Measurements from ENCODE around the gene STRIP1.

GRCh38 chr1:110068646-110069403, 34.4 kb downstream of the STRIP1 start:
- no peak for TF ChIP-seq CTCF (IDR thresholded peaks at IDR 0.05)
- no peak for TF ChIP-seq REST (IDR thresholded peaks at IDR 0.05)
- no peak for TF ChIP-seq NR3C1 (IDR thresholded peaks at IDR 0.05)
- no peak for TF ChIP-seq BCL3 (IDR thresholded peaks at IDR 0.05)
- TF ChIP-seq CEBPB (IDR thresholded peaks at IDR 0.05) = no peak
